Astrocyte (in vitro differentiated cells and primary cell): ENCODE measurements around the gene MAPK12. TPM values are rescaled to one million over a fixed set of nuclear protein-coding genes. Genes with fewer than 3 reads are reported as not detected.

Experiments
- DNase-seq: peaks from one replicate; pipeline ENCODE4 v3.0.0-alpha.2; 2010; ENCODE audit warnings: low read depth
- FAIRE-seq: peaks from 2 replicates; lab custom pipeline; 2011; peaks lifted over from hg19 to GRCh38; lab: Jason Lieb, UNC
- H2AFZ ChIP-seq: 2 replicates; pipeline ENCODE4 v1.6.0; 2012; ENCODE audit warnings: low read depth, low read length, inconsistent platforms
- H3K27ac ChIP-seq: 2 replicates; pipeline ENCODE4 v1.5.1; 2011; ENCODE audit warnings: low read depth, low read length, inconsistent platforms
- H3K27me3 ChIP-seq: 2 replicates; pipeline ENCODE4 v1.6.0; 2011; ENCODE audit warnings: low read length, inconsistent platforms; ENCODE audit not compliant: insufficient read depth
- H3K36me3 ChIP-seq: 2 replicates; pipeline ENCODE4 v1.5.1; 2011; ENCODE audit warnings: low read length, inconsistent platforms; ENCODE audit not compliant: insufficient read depth
- H3K4me1 ChIP-seq: 2 replicates; pipeline ENCODE4 v1.5.1; 2011; ENCODE audit warnings: low read length, inconsistent platforms; ENCODE audit not compliant: insufficient read depth
- H3K4me2 ChIP-seq: 2 replicates; pipeline ENCODE4 v1.6.0; 2012; ENCODE audit warnings: low read length, inconsistent platforms
- H3K4me3 ChIP-seq: 2 replicates; pipeline ENCODE4 v1.5.1; 2011; ENCODE audit warnings: low read depth, mild to moderate bottlenecking, low read length, inconsistent platforms; ENCODE audit not compliant: insufficient read depth
- H3K79me2 ChIP-seq: 2 replicates; pipeline ENCODE4 v1.6.0; 2012; ENCODE audit warnings: mild to moderate bottlenecking, low read length, inconsistent platforms; ENCODE audit not compliant: insufficient read depth
- H3K9ac ChIP-seq: 2 replicates; pipeline ENCODE4 v1.6.0; 2012; ENCODE audit warnings: mild to moderate bottlenecking, low read length, inconsistent platforms
- H3K9me3 ChIP-seq: 2 replicates; pipeline ENCODE4 v1.5.1; 2012; ENCODE audit warnings: low read depth, mild to moderate bottlenecking, low read length, inconsistent platforms; ENCODE audit not compliant: insufficient read depth
- H4K20me1 ChIP-seq: 2 replicates; pipeline ENCODE4 v1.6.0; 2012; ENCODE audit warnings: low read length, inconsistent platforms; ENCODE audit not compliant: insufficient read depth
- H3K27ac Mint-ChIP-seq: one replicate; pipeline ENCODE4 v1.8.0; 2021; ENCODE audit warnings: mild to moderate bottlenecking, mixed read lengths; ENCODE audit not compliant: unreplicated experiment
- H3K27me3 Mint-ChIP-seq: one replicate; pipeline ENCODE4 v1.8.0; 2021; ENCODE audit warnings: low read depth, mixed read lengths; ENCODE audit not compliant: unreplicated experiment
- H3K36me3 Mint-ChIP-seq: one replicate; pipeline ENCODE4 v1.8.0; 2021; ENCODE audit warnings: low read depth, mixed read lengths; ENCODE audit not compliant: unreplicated experiment
- H3K4me1 Mint-ChIP-seq: one replicate; pipeline ENCODE4 v1.8.0; 2021; ENCODE audit warnings: low read depth, mixed read lengths; ENCODE audit not compliant: unreplicated experiment
- H3K4me3 Mint-ChIP-seq: one replicate; pipeline ENCODE4 v1.8.0; 2021; ENCODE audit warnings: mild to moderate bottlenecking, moderate library complexity, mixed read lengths; ENCODE audit not compliant: unreplicated experiment
- H3K9me3 Mint-ChIP-seq: one replicate; pipeline ENCODE4 v1.8.0; 2021; ENCODE audit warnings: mild to moderate bottlenecking, mixed read lengths; ENCODE audit not compliant: unreplicated experiment
- CTCF ChIP-seq: IDR thresholded peaks from 2 replicates; pipeline ENCODE4 v1.5.1; 2011; ENCODE audit warnings: low read depth, mild to moderate bottlenecking, inconsistent platforms, low read length, moderate library complexity; ENCODE audit not compliant: insufficient read depth
- EZH2 ChIP-seq: IDR thresholded peaks from 2 replicates; pipeline ENCODE4 v1.6.1; 2012; ENCODE audit warnings: mild to moderate bottlenecking, low read length, inconsistent platforms; ENCODE audit not compliant: insufficient read depth
- total RNA-seq: library from RNA; stranded (reverse); gene quantifications from 2 replicates; pipeline ENCODE4 v1.2.1, GENCODE V29; 2021

Gene MAPK12
- total RNA-seq, 1 donor from 2014 or later = 36.4 TPM

- FAIRE-seq = no peak
- Histone ChIP-seq H3K36me3 (no peaks in the 10 kb centered on the region), H4K20me1 (peaks cover 30% of the 10 kb centered on the region), H3K4me1 (peaks cover 19% of the 10 kb centered on the region), H3K9ac (peak overlapping the region; percentile 65), H3K9me3 (no peaks in the 10 kb centered on the region), H2AFZ (no peak overlapping the region), H3K27me3 (no peaks in the 10 kb centered on the region), H3K27ac (no peak overlapping the region), H3K4me3 (peak overlapping the region; percentile 57), H3K79me2 (no peaks in the 10 kb centered on the region), H3K4me2 (peak overlapping the region; percentile 89)
- Mint-ChIP-seq H3K27ac (no peak overlapping the region), H3K9me3 (no peaks in the 10 kb centered on the region), H3K27me3 (peaks cover 3% of the 10 kb centered on the region), H3K4me1 (peaks cover 8% of the 10 kb centered on the region), H3K4me3 (peak overlapping the region; percentile 76), H3K36me3 (peaks cover 8% of the 10 kb centered on the region)
- TF ChIP-seq CTCF = no peak
- no peak for TF ChIP-seq EZH2
- DNase-seq = no peak
These were observed 8.1 kb upstream of the MAPK12 start for GRCh38 chr22:50269573-50269969.

GRCh38 chr22:50268655-50269113 lies 7.2 kb upstream of the MAPK12 start:
- H3K27ac Mint-ChIP-seq = no peak overlapping the region
- peaks cover 3% of the 10 kb centered on the region for H3K27me3 Mint-ChIP-seq
- Histone ChIP-seq H3K4me2 (peak overlapping the region; percentile 89), H3K4me3 (no peak overlapping the region), H3K27me3 (no peaks in the 10 kb centered on the region), H3K79me2 (no peaks in the 10 kb centered on the region), H2AFZ (no peak overlapping the region), H3K4me1 (peaks cover 19% of the 10 kb centered on the region), H3K27ac (no peak overlapping the region), H3K9ac (no peak overlapping the region), H3K9me3 (no peaks in the 10 kb centered on the region), H4K20me1 (peaks cover 24% of the 10 kb centered on the region), H3K36me3 (no peaks in the 10 kb centered on the region)
- no peak for DNase-seq
- H3K9me3 Mint-ChIP-seq = no peaks in the 10 kb centered on the region
- peaks cover 8% of the 10 kb centered on the region for H3K36me3 Mint-ChIP-seq
- H3K4me1 Mint-ChIP-seq = peaks cover 2% of the 10 kb centered on the region
- peak overlapping the region; percentile 14 for H3K4me3 Mint-ChIP-seq
- no peak for FAIRE-seq
- TF ChIP-seq CTCF (no peak), EZH2 (no peak)

- Histone ChIP-seq H3K9ac (no peak overlapping the region), H2AFZ (no peak overlapping the region), H4K20me1 (peaks cover 22% of the 10 kb centered on the region), H3K4me2 (peak overlapping the region; percentile 77), H3K27me3 (no peaks in the 10 kb centered on the region), H3K4me3 (peak overlapping the region; percentile 10), H3K79me2 (no peaks in the 10 kb centered on the region), H3K36me3 (no peaks in the 10 kb centered on the region), H3K4me1 (peaks cover 21% of the 10 kb centered on the region), H3K9me3 (no peaks in the 10 kb centered on the region), H3K27ac (no peak overlapping the region)
- FAIRE-seq = no peak
- Mint-ChIP-seq H3K4me1 (peaks cover under 1% of the 10 kb centered on the region), H3K27ac (no peak overlapping the region), H3K9me3 (no peaks in the 10 kb centered on the region), H3K36me3 (peaks cover 8% of the 10 kb centered on the region), H3K4me3 (no peak overlapping the region), H3K27me3 (peaks cover 3% of the 10 kb centered on the region)
- no peak for TF ChIP-seq EZH2
- no peak for DNase-seq
These were observed 6.3 kb upstream of the MAPK12 start for GRCh38 chr22:50267591-50268390.
